Heart left ventricle (tissue), 13 donors: ENCODE measurements around the gene ROBO1.

Source experiments
- POLR2A ChIP-seq, 2 donors: fragments of 450-650 bp; IDR thresholded peaks; one replicate each; pipeline ENCODE4 v1.6.1; 2017; ENCODE audit warnings: antibody characterized with exemption in 2 of 2, mild to moderate bottlenecking in 2 of 2, moderate library complexity in 2 of 2
- TF ChIP-seq, protein P1 (sequence below), 12 donors: fragments of 200-600 bp; sonication (generic) in 4 of 12; IDR thresholded peaks; one replicate each; pipeline versions ENCODE4 v1.5.0 to v1.8.0; 2018 to 2022; ENCODE audit warnings: antibody characterized with exemption in 12 of 12, mild to moderate bottlenecking in 5 of 12
- donor health status: ischemic (EF 13 %, LVEDD 7.1; RV severe dilation, severe dysfunction).
- donor health status: DM: no; HTN: yes; CAD: no.
- donor health status: DM: no; HTN: no; CAD: no.
- donor health status: ischemic (EF 25% LVEDD 6.9; RV normal size, moderate dysfunction).
- donor health status: ischemic (EF 25% LVEDD 5.7; RV mildly dilated, moderate dysfunction).
- donor health status: ischemic (EF 35%, LVEDD 5.7; RV mildly dilated, moderate dysfunction).
- donor health status: nonischemic (EF 11% LVEDD 7.7; RV severe dilation, severe dysfunction).
- donor health status: DM: yes; HTN: yes; CAD: no.
- donor health status: PGD.
- donor health status: ischemic (EF 29% LVEDD 5.4; RV normal size, mild dysfunction).
- donor health status: nonischemic (EF 23%, LVEDD 6.1; RV moderate dilation, normal function).

DNA sequence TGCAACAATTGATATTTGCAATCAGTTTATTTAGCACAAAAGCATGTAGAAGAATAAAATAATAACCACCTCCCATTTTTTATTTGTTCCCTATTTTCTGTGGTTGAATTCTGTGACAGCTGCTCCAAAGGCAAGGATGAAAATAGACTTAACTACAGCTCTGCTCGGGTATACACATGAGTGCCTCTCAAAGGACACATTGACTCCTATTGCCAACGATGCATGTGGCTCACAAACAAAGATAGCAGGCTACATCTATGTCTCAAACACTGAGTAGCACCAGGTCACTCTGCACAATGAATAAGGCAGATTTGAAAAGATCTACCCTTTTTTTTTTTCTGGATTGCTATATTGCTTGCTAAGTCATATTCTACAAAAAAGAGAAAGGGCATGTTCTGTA, 612.9 kb downstream of the ROBO1 start:
- TF ChIP-seq, protein P1, sequence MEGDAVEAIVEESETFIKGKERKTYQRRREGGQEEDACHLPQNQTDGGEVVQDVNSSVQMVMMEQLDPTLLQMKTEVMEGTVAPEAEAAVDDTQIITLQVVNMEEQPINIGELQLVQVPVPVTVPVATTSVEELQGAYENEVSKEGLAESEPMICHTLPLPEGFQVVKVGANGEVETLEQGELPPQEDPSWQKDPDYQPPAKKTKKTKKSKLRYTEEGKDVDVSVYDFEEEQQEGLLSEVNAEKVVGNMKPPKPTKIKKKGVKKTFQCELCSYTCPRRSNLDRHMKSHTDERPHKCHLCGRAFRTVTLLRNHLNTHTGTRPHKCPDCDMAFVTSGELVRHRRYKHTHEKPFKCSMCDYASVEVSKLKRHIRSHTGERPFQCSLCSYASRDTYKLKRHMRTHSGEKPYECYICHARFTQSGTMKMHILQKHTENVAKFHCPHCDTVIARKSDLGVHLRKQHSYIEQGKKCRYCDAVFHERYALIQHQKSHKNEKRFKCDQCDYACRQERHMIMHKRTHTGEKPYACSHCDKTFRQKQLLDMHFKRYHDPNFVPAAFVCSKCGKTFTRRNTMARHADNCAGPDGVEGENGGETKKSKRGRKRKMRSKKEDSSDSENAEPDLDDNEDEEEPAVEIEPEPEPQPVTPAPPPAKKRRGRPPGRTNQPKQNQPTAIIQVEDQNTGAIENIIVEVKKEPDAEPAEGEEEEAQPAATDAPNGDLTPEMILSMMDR (IDR thresholded peaks at IDR 0.05), result no peak
- no peak for TF ChIP-seq POLR2A (IDR thresholded peaks at IDR 0.05)
